HK-2 (cell line): ENCODE measurements around the gene C12orf76.
"Not testable (repeated sequence)": the region's sequence is repeated elsewhere in the genome, so short reads cannot be mapped to it uniquely, and the experiment has no call there.

Source experiments
- DNase-seq: peaks from one replicate; pipeline ENCODE4 v3.0.0-alpha.2; 2018; ENCODE audit not compliant: unreplicated experiment

The C12orf76 gene

GRCh38 chr12:110023059-110023980 is 25.0 kb downstream of the C12orf76 start:
- no peak for DNase-seq

- no peak for DNase-seq
Observed at GRCh38 chr12:110020956-110021355, 27.4 kb downstream of the C12orf76 start.

- DNase-seq: no peak
Observed at GRCh38 chr12:110015132-110015531, 33.2 kb downstream of the C12orf76 start.

GRCh38 chr12:110012659-110013058 is 35.7 kb downstream of the C12orf76 start:
- no peak for DNase-seq

GRCh38 chr12:110012137-110012536 is 36.2 kb downstream of the C12orf76 start:
- DNase-seq: no peak

- no peak for DNase-seq
Observed at GRCh38 chr12:110010853-110011723, 37.2 kb downstream of the C12orf76 start.

- not testable (repeated sequence) for DNase-seq
Observed at GRCh38 chr12:110008681-110009398, 39.5 kb downstream of the C12orf76 start.

- no peak for DNase-seq
Observed at GRCh38 chr12:110007881-110008280, 40.4 kb downstream of the C12orf76 start.

- DNase-seq: no peak
Observed at GRCh38 chr12:110006115-110006514, 42.2 kb downstream of the C12orf76 start.

- DNase-seq: no peak
Observed at GRCh38 chr12:110005319-110005973, 42.9 kb downstream of the C12orf76 start.

GRCh38 chr12:110004598-110004997 is 43.7 kb downstream of the C12orf76 start:
- DNase-seq: no peak

- DNase-seq: no peak
Observed at GRCh38 chr12:110002676-110003515, 45.4 kb downstream of the C12orf76 start.

- peak; percentile 48 for DNase-seq
Observed at GRCh38 chr12:110001596-110001995, 46.7 kb downstream of the C12orf76 start.

GRCh38 chr12:109999983-110000505 is 48.3 kb downstream of the C12orf76 start:
- DNase-seq: peak; percentile 35

- no peak for DNase-seq
Observed at GRCh38 chr12:109999649-109999971, 48.7 kb downstream of the C12orf76 start.

GRCh38 chr12:109998904-109999648 is 49.2 kb downstream of the C12orf76 start, which contains the start of gene ANKRD13A:
ANKRD13A (plus strand) TSS chr12:109999430; CDS start chr12:109999689, 259 bp downstream.
- peak; percentile 90 for DNase-seq

GRCh38 chr12:109998241-109998903 is 50.0 kb downstream of the C12orf76 start:
- DNase-seq: no peak

- no peak for DNase-seq
Observed at GRCh38 chr12:109997393-109997792, 50.9 kb downstream of the C12orf76 start.

GRCh38 chr12:109996483-109996853 is 51.9 kb downstream of the C12orf76 start:
- DNase-seq: no peak
